PC-9 (cell line): ENCODE measurements around the gene TMIGD2.

Experiments
- EZH2 ChIP-seq: fragments of 200-600 bp; sonication (generic); IDR thresholded peaks from 2 replicates; pipeline ENCODE4 v1.8.0; 2017; ENCODE audit warnings: antibody characterized with exemption, low read depth
- TF ChIP-seq, protein P1 (sequence below): fragments of 200-600 bp; sonication (generic); conservative IDR thresholded peaks from 2 replicates; pipeline ENCODE4 v1.6.1; 2017; ENCODE audit warnings: mixed run types, antibody characterized with exemption, mild to moderate bottlenecking, moderate library complexity

DNA sequence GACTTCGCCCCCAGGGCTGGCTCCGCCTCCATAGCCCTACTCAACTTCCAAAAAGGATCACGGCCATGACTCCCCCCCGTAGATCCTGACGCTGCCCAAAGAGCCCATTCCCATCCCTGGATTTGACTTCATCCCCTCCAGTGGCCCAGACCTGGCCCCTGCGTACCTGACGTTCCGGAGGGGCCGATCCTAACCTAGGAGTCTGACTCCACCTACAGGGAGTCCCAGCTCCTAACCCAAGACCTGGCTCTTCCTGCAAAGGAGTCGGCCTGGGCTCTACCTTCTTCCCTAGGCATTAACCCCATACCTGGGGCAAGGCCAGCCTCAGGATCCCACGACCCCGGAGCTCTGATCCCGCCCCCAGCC lies 25.7 kb upstream of the TMIGD2 start:
- TF ChIP-seq EZH2 = no peak
- TF ChIP-seq, protein P1, sequence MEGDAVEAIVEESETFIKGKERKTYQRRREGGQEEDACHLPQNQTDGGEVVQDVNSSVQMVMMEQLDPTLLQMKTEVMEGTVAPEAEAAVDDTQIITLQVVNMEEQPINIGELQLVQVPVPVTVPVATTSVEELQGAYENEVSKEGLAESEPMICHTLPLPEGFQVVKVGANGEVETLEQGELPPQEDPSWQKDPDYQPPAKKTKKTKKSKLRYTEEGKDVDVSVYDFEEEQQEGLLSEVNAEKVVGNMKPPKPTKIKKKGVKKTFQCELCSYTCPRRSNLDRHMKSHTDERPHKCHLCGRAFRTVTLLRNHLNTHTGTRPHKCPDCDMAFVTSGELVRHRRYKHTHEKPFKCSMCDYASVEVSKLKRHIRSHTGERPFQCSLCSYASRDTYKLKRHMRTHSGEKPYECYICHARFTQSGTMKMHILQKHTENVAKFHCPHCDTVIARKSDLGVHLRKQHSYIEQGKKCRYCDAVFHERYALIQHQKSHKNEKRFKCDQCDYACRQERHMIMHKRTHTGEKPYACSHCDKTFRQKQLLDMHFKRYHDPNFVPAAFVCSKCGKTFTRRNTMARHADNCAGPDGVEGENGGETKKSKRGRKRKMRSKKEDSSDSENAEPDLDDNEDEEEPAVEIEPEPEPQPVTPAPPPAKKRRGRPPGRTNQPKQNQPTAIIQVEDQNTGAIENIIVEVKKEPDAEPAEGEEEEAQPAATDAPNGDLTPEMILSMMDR = no peak
